ENCODE data around the gene GNAI3.

GNAI3 gene

GRCh38 chr1:109579491-109579890 is 31.1 kb downstream of the GNAI3 start:
- FAIRE-seq = no peak
- no peak for TF ChIP-seq POLR2A (IDR thresholded peaks at IDR 0.05; ENCODE audit: low read depth, low read length)
- DNase-seq (ENCODE audit: insufficient read length, low spot score) = no peak

- DNase-seq (ENCODE audit: insufficient read length, low spot score) (no peak), FAIRE-seq (no peak)
- TF ChIP-seq POLR2A (IDR thresholded peaks at IDR 0.05; ENCODE audit: low read depth, low read length) = no peak
Measured at GRCh38 chr1:109582021-109582420, 33.6 kb downstream of the GNAI3 start.

GRCh38 chr1:109584766-109585165 is 36.4 kb downstream of the GNAI3 start:
- TF ChIP-seq POLR2A (IDR thresholded peaks at IDR 0.05; ENCODE audit: low read depth, low read length) = no peak
- peak; percentile 6 for FAIRE-seq
- DNase-seq (ENCODE audit: insufficient read length, low spot score) = no peak

- TF ChIP-seq POLR2A (IDR thresholded peaks at IDR 0.05; ENCODE audit: low read depth, low read length) = no peak
- no peak for FAIRE-seq
- DNase-seq (ENCODE audit: insufficient read length, low spot score) = no peak
Measured at GRCh38 chr1:109586055-109586454, 37.6 kb downstream of the GNAI3 start.

GRCh38 chr1:109589177-109589576 is 40.8 kb downstream of the GNAI3 start:
- FAIRE-seq (peak; percentile 6), DNase-seq (ENCODE audit: insufficient read length, low spot score) (no peak)
- no peak for TF ChIP-seq POLR2A (IDR thresholded peaks at IDR 0.05; ENCODE audit: low read depth, low read length)

- DNase-seq (ENCODE audit: insufficient read length, low spot score) (no peak), FAIRE-seq (no peak)
- no peak for TF ChIP-seq POLR2A (IDR thresholded peaks at IDR 0.05; ENCODE audit: low read depth, low read length)
Measured at GRCh38 chr1:109589679-109590078, 41.3 kb downstream of the GNAI3 start.

GRCh38 chr1:109592916-109593315 is 44.5 kb downstream of the GNAI3 start:
- no peak for TF ChIP-seq POLR2A (IDR thresholded peaks at IDR 0.05; ENCODE audit: low read depth, low read length)
- FAIRE-seq = peak; percentile 48
- DNase-seq (ENCODE audit: insufficient read length, low spot score) = no peak

- FAIRE-seq = peak; percentile 15
- TF ChIP-seq POLR2A (IDR thresholded peaks at IDR 0.05; ENCODE audit: low read depth, low read length) = no peak
- no peak for DNase-seq (ENCODE audit: insufficient read length, low spot score)
Measured at GRCh38 chr1:109595531-109595930, 47.1 kb downstream of the GNAI3 start.

GRCh38 chr1:109598156-109598555 is 49.7 kb downstream of the GNAI3 start:
- TF ChIP-seq POLR2A (IDR thresholded peaks at IDR 0.05; ENCODE audit: low read depth, low read length) = no peak
- FAIRE-seq (peak; percentile 36), DNase-seq (ENCODE audit: insufficient read length, low spot score) (no peak)

- TF ChIP-seq POLR2A (IDR thresholded peaks at IDR 0.05; ENCODE audit: low read depth, low read length) = no peak
- DNase-seq (ENCODE audit: insufficient read length, low spot score) (no peak), FAIRE-seq (no peak)
Measured at GRCh38 chr1:109598655-109599054, 50.2 kb downstream of the GNAI3 start.

GRCh38 chr1:109603229-109603628 is 54.8 kb downstream of the GNAI3 start:
- FAIRE-seq (no peak), DNase-seq (ENCODE audit: insufficient read length, low spot score) (no peak)
- no peak for TF ChIP-seq POLR2A (IDR thresholded peaks at IDR 0.05; ENCODE audit: low read depth, low read length)

GRCh38 chr1:109605381-109605780 is 57.0 kb downstream of the GNAI3 start:
- DNase-seq (ENCODE audit: insufficient read length, low spot score) (no peak), FAIRE-seq (no peak)
- TF ChIP-seq POLR2A (IDR thresholded peaks at IDR 0.05; ENCODE audit: low read depth, low read length) = no peak

GRCh38 chr1:109609881-109610280 is 61.5 kb downstream of the GNAI3 start:
- no peak for FAIRE-seq
- TF ChIP-seq POLR2A (IDR thresholded peaks at IDR 0.05; ENCODE audit: low read depth, low read length) = no peak

GRCh38 chr1:109610609-109611307 is 62.3 kb downstream of the GNAI3 start:
- DNase-seq (ENCODE audit: insufficient read length, low spot score) (no peak), FAIRE-seq (no peak)
- TF ChIP-seq POLR2A (IDR thresholded peaks at IDR 0.05; ENCODE audit: low read depth, low read length) = no peak

More at GRCh38 chr1:109609881-109610280, 61.5 kb downstream of the GNAI3 start:
- DNase-seq (ENCODE audit: insufficient read length, low spot score) = no peak

GRCh38 chr1:109611308-109611990 is 63.0 kb downstream of the GNAI3 start:
- FAIRE-seq (no peak), DNase-seq (ENCODE audit: insufficient read length, low spot score) (no peak)
- no peak for TF ChIP-seq POLR2A (IDR thresholded peaks at IDR 0.05; ENCODE audit: low read depth, low read length)
